Epithelial cell of proximal tubule (primary cell): ENCODE results near the gene NRAP. TPM values are rescaled to one million over a fixed set of nuclear protein-coding genes. Genes with fewer than 3 reads are reported as not detected.
A peak's percentile ranks its signal among the peaks of the same experiment; 100 is the strongest.

Experiments
- DNase-seq: peaks from one replicate; pipeline ENCODE4 v3.0.0-alpha.2; 2011; ENCODE audit warnings: low read depth
- H3K4me3 ChIP-seq: 2 replicates; pipeline ENCODE4 v1.5.1; 2011; ENCODE audit warnings: low read depth, mild to moderate bottlenecking, low read length
- CTCF ChIP-seq: conservative IDR thresholded peaks from 2 replicates; pipeline ENCODE4 v1.5.1; 2012; ENCODE audit warnings: low read depth, mild to moderate bottlenecking, low read length
- total RNA-seq: library from RNA; depleted of rRNA; stranded (reverse); fragments of >200 nt; gene quantifications from 2 replicates; pipeline ENCODE4 v1.2.3, GENCODE V29; 2015

NRAP gene
- total RNA-seq, 1 donor from 2014 or later: not detected

DNA sequence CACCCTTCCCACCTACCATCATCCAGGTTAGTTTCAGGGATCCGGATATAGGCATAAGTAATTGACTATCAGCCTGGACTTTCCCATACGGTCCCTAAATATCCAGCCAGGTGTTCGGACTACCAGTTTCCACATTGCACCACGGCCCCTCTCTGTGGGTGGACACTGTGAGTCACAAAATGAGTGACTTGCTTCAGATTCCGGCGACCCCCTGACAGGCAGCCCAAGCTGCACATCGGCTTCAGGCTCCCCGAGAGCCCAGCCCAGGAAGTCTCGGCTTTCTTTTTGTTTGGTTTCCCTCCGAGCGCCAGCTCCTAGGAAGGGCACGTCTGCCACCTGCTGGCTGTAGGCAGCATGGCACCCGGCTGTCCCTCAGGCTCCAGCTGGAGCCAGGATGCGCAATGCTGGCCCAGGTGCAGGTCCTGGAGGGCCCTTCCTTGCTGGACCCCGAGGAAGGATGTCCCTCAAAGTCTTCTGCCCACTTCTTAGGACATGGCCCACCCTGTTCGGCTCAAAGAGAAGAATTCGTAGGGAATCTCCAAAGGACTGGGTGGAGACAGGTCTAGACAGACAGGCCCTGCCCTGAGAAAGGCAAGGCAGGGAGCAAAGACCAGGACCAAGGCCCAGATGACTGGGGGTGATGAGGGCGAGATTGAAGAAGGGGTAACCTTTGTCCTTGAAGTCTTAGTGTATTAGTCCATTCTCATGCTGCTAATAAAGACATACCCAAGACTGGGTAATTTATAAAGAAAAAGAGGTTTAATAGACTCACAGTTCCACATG is 100.3 kb downstream of the NRAP start:
- H3K4me3 ChIP-seq: peak overlapping the region; percentile 50
- no peak for DNase-seq
- TF ChIP-seq CTCF: peak; percentile 96

- no peak overlapping the region for H3K4me3 ChIP-seq
- DNase-seq: no peak
- no peak for TF ChIP-seq CTCF
Observed at GRCh38 chr10:113562704-113563103, 101.1 kb downstream of the NRAP start.

- DNase-seq: no peak
- TF ChIP-seq CTCF: no peak
- no peak overlapping the region for H3K4me3 ChIP-seq
Observed at GRCh38 chr10:113562069-113562468, 101.8 kb downstream of the NRAP start.

- no peak for DNase-seq
- TF ChIP-seq CTCF: no peak
Observed at GRCh38 chr10:113561214-113561613, 102.6 kb downstream of the NRAP start.

DNA sequence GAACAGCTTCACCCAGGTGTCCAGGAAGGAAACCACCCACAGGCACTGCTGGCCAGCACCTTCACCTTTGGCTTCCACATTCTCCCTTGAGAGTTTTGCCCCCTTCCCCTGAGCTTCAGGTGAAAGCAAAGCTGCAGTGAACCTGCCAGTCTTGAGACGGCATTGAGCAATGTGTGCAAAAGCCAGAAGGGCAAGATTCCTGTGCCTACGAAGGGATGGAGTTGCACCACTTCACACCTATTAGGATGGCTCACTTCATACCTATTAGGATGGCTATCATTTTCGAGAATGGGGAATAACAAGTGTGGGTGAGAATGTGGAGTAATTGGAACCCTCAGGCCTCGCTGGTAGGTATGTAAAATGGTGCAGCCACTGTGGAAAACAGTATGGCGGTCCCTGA is 103.8 kb downstream of the NRAP start:
- H3K4me3 ChIP-seq: no peak overlapping the region
- DNase-seq: no peak
- no peak for TF ChIP-seq CTCF

More at GRCh38 chr10:113561214-113561613, 102.6 kb downstream of the NRAP start:
- no peak overlapping the region for H3K4me3 ChIP-seq

GRCh38 chr10:113557903-113558321 is 105.9 kb downstream of the NRAP start:
- no peak overlapping the region for H3K4me3 ChIP-seq
- no peak for TF ChIP-seq CTCF
- DNase-seq: no peak

GRCh38 chr10:113557424-113557862 is 106.4 kb downstream of the NRAP start:
- H3K4me3 ChIP-seq: no peak overlapping the region
- TF ChIP-seq CTCF: no peak
- no peak for DNase-seq
